ENCODE results near the gene CRYBG1. TPM values are rescaled to one million over a fixed set of nuclear protein-coding genes. Genes with fewer than 3 reads are reported as not detected.

Gene CRYBG1
- total and polyA plus RNA-seq, 10 of the 15 experiments (the other 5 are each of a cell fraction or from before 2014, with no cell fraction given), result 6.5 to 57.0 (median 25.2) TPM

- BruUV-seq (replicated peaks), result no TSS peak
- no peak overlapping the region for H3K4me3 ChIP-seq
- H3K79me2 ChIP-seq (ENCODE audit: control insufficient read depth, insufficient read depth, low read length), result no peaks in the 10 kb centered on the region
- ChIA-PET SMC1A (ENCODE audit: uncharacterized antibody, unreplicated experiment) (interaction anchor here (0.7 to 2.0 kb wide), 16 partner anchors 15 to 850 kb away, joined by 3 to 6 read pairs (median 3); no protein-coding TSS in a partner anchor), CTCF (interaction anchor here (0.6 to 4.4 kb wide), 34 partner anchors 9 to 1219 kb away, joined by 3 to 51 read pairs (median 4); partner anchors contain the start of gene ATG5), RAD21 (ENCODE audit: unreplicated experiment) (interaction anchor here (0.5 to 2.8 kb wide), 13 partner anchors 8 to 875 kb away, joined by 3 to 14 read pairs (median 3); partner anchors contain the start of gene ATG5), POLR2A (interaction anchor here (0.6 to 0.7 kb wide), 3 partner anchors 744 to 1891 kb away, joined by 3 to 4 read pairs (median 3); no protein-coding TSS in a partner anchor)
- no peaks in the 10 kb centered on the region for H3K4me1 ChIP-seq (ENCODE audit: control insufficient read depth, insufficient read depth, low read length)
- in situ Hi-C loops (cut with MboI) (loop anchor here (5.0 to 10.0 kb wide), 2 partner anchors 232 to 650 kb away; no protein-coding TSS in a partner anchor), intact Hi-C loops (cut with micrococcal nuclease; ENCODE audit: unreplicated experiment) (loop anchor here (1.0 to 5.0 kb wide), 4 partner anchors 110 to 662 kb away; no protein-coding TSS in a partner anchor)
- no peaks in the 10 kb centered on the region for H3K36me3 ChIP-seq (ENCODE audit: control insufficient read depth in 2 of 2, insufficient read depth in 2 of 2, low read length in 1 of 2)
- DNase-seq (ENCODE audit: low read depth, low spot score) (no peak), FAIRE-seq (peak; percentile 94), ATAC-seq (peak; percentile 89)
- no peak overlapping the region for H3K27ac ChIP-seq (ENCODE audit: control insufficient read depth, insufficient read depth)
- 1% methylated on average over 5 of the region's 5 CpGs for WGBS (ENCODE audit: insufficient coverage, insufficient replicate concordance, low lambda C conversion rate, missing lambda C conversion rate)
- H3K27me3 ChIP-seq (replicated peaks in 1 of 2; ENCODE audit: control insufficient read depth in 2 of 2, insufficient read depth in 2 of 2, low read length in 1 of 2), result no peaks in the 10 kb centered on the region
- no peak overlapping the region for H3K4me2 ChIP-seq (ENCODE audit: control insufficient read depth, insufficient read depth)
- H3K9me3 ChIP-seq (replicated peaks; ENCODE audit: control insufficient read depth, insufficient read depth, low read length), result no peaks in the 10 kb centered on the region
- H4K20me1 ChIP-seq (ENCODE audit: control insufficient read depth, insufficient read depth), result no peaks in the 10 kb centered on the region
- no peak overlapping the region for H3K9ac ChIP-seq (ENCODE audit: control insufficient read depth, insufficient read depth, low read length)
- no peak overlapping the region for H2AFZ ChIP-seq (ENCODE audit: control insufficient read depth, low read depth, low read length)
- TF ChIP-seq ZNF622 (IDR thresholded peaks at IDR 0.05) (no peak), CTCF (IDR thresholded peaks at IDR 0.05 in 2 of 3, conservative IDR thresholded peaks at IDR 0.05 in 1 of 3; ENCODE audit: control insufficient read depth in 2 of 3, extremely low read depth in 1 of 3, insufficient read depth in 1 of 3, low read depth in 3 of 3, low read length in 3 of 3) (peak; percentile 47 to 69 (median 61); a peak in 5 of 6 replicates), MTA2 (IDR thresholded peaks at IDR 0.05; ENCODE audit: low read depth) (no peak), CHD4 (IDR thresholded peaks at IDR 0.05) (no peak), E2F8 (IDR thresholded peaks at IDR 0.05; ENCODE audit: low read depth, partially characterized antibody) (no peak), EED (IDR thresholded peaks at IDR 0.05; ENCODE audit: low read depth) (no peak), PAX8 (IDR thresholded peaks at IDR 0.05) (no peak), NFYA (IDR thresholded peaks at IDR 0.05; ENCODE audit: borderline replicate concordance, low read depth, low read length) (no peak), CUX1 (IDR thresholded peaks at IDR 0.05; ENCODE audit: insufficient replicate concordance, low read depth, low read length) (no peak), HDAC6 (IDR thresholded peaks at IDR 0.05; ENCODE audit: unreplicated experiment) (no peak), SMC3 (IDR thresholded peaks at IDR 0.05; ENCODE audit: borderline replicate concordance, low read length) (peak; percentile 53; the same call in 1 of the 2 replicates), GABPA (IDR thresholded peaks at IDR 0.05; ENCODE audit: low read depth) (no peak)
Measured at GRCh38 chr6:106334646-106335448, 25.7 kb upstream of the CRYBG1 start.
